Activated naive CD8-positive, alpha-beta T cell treated with anti-CD3 and anti-CD28 coated beads, Interleukin-2, amount 50 U/mL, for 16 hours (primary cell): ENCODE measurements around the gene RASD2.

Experiments used
- DNase-seq: peaks from one replicate; pipeline ENCODE4 v3.0.0-alpha.2; 2020; ENCODE audit warnings: low read depth, low spot score

RASD2 gene

GRCh38 chr22:35518811-35519210, 21.8 kb upstream of the RASD2 start:
- no peak for DNase-seq

- DNase-seq = no peak
Observed at GRCh38 chr22:35519306-35520000, 21.2 kb upstream of the RASD2 start.

- no peak for DNase-seq
Observed at GRCh38 chr22:35521358-35522224, 19.0 kb upstream of the RASD2 start.

- no peak for DNase-seq
Observed at GRCh38 chr22:35522225-35523149, 18.1 kb upstream of the RASD2 start.

GRCh38 chr22:35523167-35523947, 17.3 kb upstream of the RASD2 start:
- no peak for DNase-seq

GRCh38 chr22:35524966-35525686, 15.5 kb upstream of the RASD2 start:
- no peak for DNase-seq

GRCh38 chr22:35525687-35526332, 14.8 kb upstream of the RASD2 start:
- DNase-seq = no peak

GRCh38 chr22:35526333-35526979, 14.2 kb upstream of the RASD2 start:
- no peak for DNase-seq

GRCh38 chr22:35528927-35529326, 11.7 kb upstream of the RASD2 start:
- DNase-seq = no peak

GRCh38 chr22:35530700-35531099, 9.9 kb upstream of the RASD2 start:
- no peak for DNase-seq

- DNase-seq = no peak
Observed at GRCh38 chr22:35531202-35531601, 9.4 kb upstream of the RASD2 start.

GRCh38 chr22:35531676-35532075, 9.0 kb upstream of the RASD2 start:
- no peak for DNase-seq

- DNase-seq = no peak
Observed at GRCh38 chr22:35533365-35534029, 7.1 kb upstream of the RASD2 start.

GRCh38 chr22:35534091-35534490, 6.5 kb upstream of the RASD2 start:
- no peak for DNase-seq

- no peak for DNase-seq
Observed at GRCh38 chr22:35537232-35537631, 3.4 kb upstream of the RASD2 start.

- no peak for DNase-seq
Observed at GRCh38 chr22:35538801-35539321, 1.8 kb upstream of the RASD2 start.

- no peak for DNase-seq
Observed at GRCh38 chr22:35539487-35539886, 1.1 kb upstream of the RASD2 start.

GRCh38 chr22:35539910-35540594, 579 bp upstream of the RASD2 start:
- DNase-seq = peak; percentile 59
